K562 (cell line): ENCODE data around the gene RERGL.

Experiments used
- CC2D1A ChIP-seq: fragments of 450-650 bp; IDR thresholded peaks from 2 replicates; pipeline ENCODE4 v1.6.1; 2017; ENCODE audit warnings: mild to moderate bottlenecking
- CREM ChIP-seq: IDR thresholded peaks from 2 replicates; pipeline ENCODE4 v1.6.1; 2014; ENCODE audit warnings: antibody characterized with exemption, low read depth
- CTCF ChIP-seq, 3 experiments: IDR thresholded peaks in 2 of 3; conservative IDR thresholded peaks in 1 of 3; 2 replicates each; pipeline ENCODE4 v1.5.1; 2011 to 2012; ENCODE audit warnings: low read length in 3 of 3, mild to moderate bottlenecking in 3 of 3, control low read depth in 2 of 3, improper control_type of control experiment in 1 of 3, inconsistent platforms in 1 of 3, low read depth in 1 of 3, mixed read lengths in 1 of 3, moderate library complexity in 1 of 3; ENCODE audit not compliant: insufficient read depth in 2 of 3
- EZH2 ChIP-seq: IDR thresholded peaks from 2 replicates; pipeline ENCODE4 v1.6.1; 2012; ENCODE audit warnings: low read depth, mild to moderate bottlenecking, inconsistent platforms, low read length, borderline replicate concordance
- GATA2 ChIP-seq: sonication (generic); formaldehyde crosslinking; IDR thresholded peaks from 2 replicates; pipeline ENCODE4 v1.4.0; 2020; ENCODE audit warnings: mild to moderate bottlenecking, missing genetic modification reagents
- HSF4 ChIP-seq: fragments of 250-450 bp; sonication (Bioruptor Pico); IDR thresholded peaks from 2 replicates; pipeline ENCODE4 v2.1.2; 2022; ENCODE audit warnings: mild to moderate bottlenecking, moderate library complexity, borderline replicate concordance
- NFE2L1 ChIP-seq: fragments of 450-650 bp; IDR thresholded peaks from 2 replicates; pipeline ENCODE4 v1.6.1; 2016; ENCODE audit warnings: missing genetic modification characterization, low read depth, mild to moderate bottlenecking, missing compliant biosample characterization, moderate library complexity, borderline replicate concordance
- POLR2AphosphoS5 ChIP-seq: IDR thresholded peaks from 2 replicates; pipeline ENCODE4 v1.6.1; 2011; ENCODE audit warnings: mild to moderate bottlenecking, low read depth, low read length, moderate library complexity; ENCODE audit not compliant: control insufficient read depth, insufficient read depth
- RAD21 ChIP-seq, 2 experiments: fragments of 250-450 bp in 1 of 2; fragments of 450-650 bp in 1 of 2; sonication (Bioruptor Pico) in 1 of 2; formaldehyde crosslinking in 1 of 2; IDR thresholded peaks in 1 of 2; conservative IDR thresholded peaks in 1 of 2; 2 replicates each; pipeline versions ENCODE4 v1.4.0 to v1.8.0; 2020 to 2022; ENCODE audit warnings: mild to moderate bottlenecking in 2 of 2, moderate library complexity in 1 of 2
- SP2 ChIP-seq: IDR thresholded peaks from 2 replicates; pipeline ENCODE4 v1.6.1; 2011; ENCODE audit warnings: mild to moderate bottlenecking, low read depth, low read length, moderate library complexity; ENCODE audit not compliant: poor library complexity, severe bottlenecking; ENCODE audit errors: extremely low read depth
- ZNF263 ChIP-seq: sonication (generic); formaldehyde crosslinking; IDR thresholded peaks from 2 replicates; pipeline ENCODE4 v1.8.0; 2022; ENCODE audit warnings: mild to moderate bottlenecking, missing genetic modification reagents, borderline replicate concordance
- ZNF507 ChIP-seq: conservative IDR thresholded peaks from 2 replicates; pipeline ENCODE4 v1.6.1; 2017; ENCODE audit warnings: missing genetic modification characterization, missing compliant biosample characterization

GRCh38 chr12:18079541-18080246, 10.3 kb downstream of the RERGL start:
- TF ChIP-seq GATA2 (CRISPR knock-in tag) (no peak), CTCF (IDR thresholded peaks at IDR 0.05 in 2 of 3, conservative IDR thresholded peaks at IDR 0.05 in 1 of 3; ENCODE audit: insufficient read depth in 2 of 3, low read depth in 1 of 3, low read length in 3 of 3) (no peak), EZH2 (no peak), ZNF263 (CRISPR knock-in tag) (no peak), CC2D1A (no peak), RAD21 (CRISPR knock-in tag; conservative IDR thresholded peaks at IDR 0.05 in 1 of 2, IDR thresholded peaks at IDR 0.05 in 1 of 2) (no peak), POLR2AphosphoS5 (no peak), CREM (no peak), HSF4 (no peak), ZNF507 (tag) (no peak), SP2 (no peak), NFE2L1 (tag) (no peak)
